CD4-positive, alpha-beta T cell treated with Interleukin-4 for 1 hour (primary cell): ENCODE measurements around the gene DHRS4L2.
"Not testable (repeated sequence)": the region's sequence is repeated elsewhere in the genome, so short reads cannot be mapped to it uniquely, and the experiment has no call there.

ENCODE experiments used
- DNase-seq, 2 donors: peaks; one replicate each; pipeline ENCODE4 v3.0.0-alpha.2; 2020 to 2022

Gene DHRS4L2

GRCh38 chr14:24020520-24020919 is 31.8 kb downstream of the DHRS4L2 start:
- DNase-seq: not testable (repeated sequence)

- DNase-seq: not testable (repeated sequence)
These were observed 36.2 kb downstream of the DHRS4L2 start for GRCh38 chr14:24024939-24025418.

GRCh38 chr14:24029687-24030086 is 41.0 kb downstream of the DHRS4L2 start:
- not testable (repeated sequence) for DNase-seq

- DNase-seq: not testable (repeated sequence)
These were observed 42.6 kb downstream of the DHRS4L2 start for GRCh38 chr14:24031331-24031730.

- DNase-seq: peak in 1 of 2 donors; percentile 33
These were observed 44.1 kb downstream of the DHRS4L2 start for GRCh38 chr14:24032727-24033418.

- not testable (repeated sequence) for DNase-seq
These were observed 47.0 kb downstream of the DHRS4L2 start for GRCh38 chr14:24035769-24036168.

- peak; percentile 67 to 70 for DNase-seq
These were observed 47.6 kb downstream of the DHRS4L2 start for GRCh38 chr14:24036169-24036962.

GRCh38 chr14:24036963-24037657 is 48.4 kb downstream of the DHRS4L2 start:
- not testable (repeated sequence) for DNase-seq

GRCh38 chr14:24037658-24038037 is 48.9 kb downstream of the DHRS4L2 start:
- DNase-seq: no peak

- DNase-seq: no peak
These were observed 50.0 kb downstream of the DHRS4L2 start for GRCh38 chr14:24038686-24039085.

GRCh38 chr14:24040692-24041091 is 52.0 kb downstream of the DHRS4L2 start:
- DNase-seq: no peak

GRCh38 chr14:24042746-24043145 is 54.0 kb downstream of the DHRS4L2 start:
- DNase-seq: no peak

GRCh38 chr14:24049002-24049401 is 60.3 kb downstream of the DHRS4L2 start:
- not testable (repeated sequence) for DNase-seq

GRCh38 chr14:24050753-24051152 is 62.0 kb downstream of the DHRS4L2 start:
- peak in 1 of 2 donors; percentile 6 for DNase-seq

GRCh38 chr14:24051176-24051788 is 62.6 kb downstream of the DHRS4L2 start:
- DNase-seq: peak in 1 of 2 donors; percentile 12

GRCh38 chr14:24051789-24052655 is 63.3 kb downstream of the DHRS4L2 start, which contains the start of gene CARMIL3:
CARMIL3 (plus strand) TSS chr14:24052009; CDS start chr14:24052154, 145 bp downstream.
- peak; percentile 50 to 60 for DNase-seq

- DNase-seq: peak; percentile 11 to 36
These were observed 64.2 kb downstream of the DHRS4L2 start for GRCh38 chr14:24052656-24053547.

- DNase-seq: peak in 1 of 2 donors; percentile 6
These were observed 65.0 kb downstream of the DHRS4L2 start for GRCh38 chr14:24053548-24054323.

GRCh38 chr14:24054324-24054641 is 65.6 kb downstream of the DHRS4L2 start:
- peak in 1 of 2 donors; percentile 8 for DNase-seq

GRCh38 chr14:24054646-24055045 is 65.9 kb downstream of the DHRS4L2 start:
- DNase-seq: no peak
